OCI-LY3 (cell line): ENCODE results near the gene ABTB2.

Experiments
- H2AFZ ChIP-seq: fragments of 200-600, 300-600 bp; shearing (Covaris generic); 2 replicates; pipeline ENCODE4 v1.6.0; 2014; ENCODE audit warnings: antibody characterized with exemption, low read depth, low read length
- H3K27ac ChIP-seq: fragments of 200-600, 300-600 bp; sonication (generic); 2 replicates; pipeline ENCODE4 v1.5.1; 2014; ENCODE audit warnings: mild to moderate bottlenecking, low read length, moderate library complexity, mixed read lengths
- H3K27me3 ChIP-seq: fragments of 200-600, 300-600 bp; sonication (generic); 2 replicates; pipeline ENCODE4 v1.6.1; 2014; ENCODE audit warnings: low read depth, low read length, mixed read lengths
- H3K36me3 ChIP-seq: fragments of 200-600, 300-600 bp; sonication (generic); replicated peaks from 2 replicates; pipeline ENCODE3; 2014; ENCODE audit warnings: low read depth, low read length, mixed read lengths
- H3K4me1 ChIP-seq: fragments of 300-600, 200-600 bp; sonication (generic); 2 replicates; pipeline ENCODE4 v1.6.1; 2014; ENCODE audit warnings: low read length, mixed read lengths
- H3K4me2 ChIP-seq: fragments of 200-600, 300-600 bp; sonication (generic); 2 replicates; pipeline ENCODE4 v1.6.1; 2014; ENCODE audit warnings: low read length, mixed read lengths
- H3K4me3 ChIP-seq: fragments of 300-600, 200-600 bp; sonication (generic); 2 replicates; pipeline ENCODE4 v1.5.1; 2014; ENCODE audit warnings: antibody characterized with exemption, mild to moderate bottlenecking, low read length, moderate library complexity
- H3K79me2 ChIP-seq: fragments of 300-600, 200-600 bp; shearing (Covaris generic); 2 replicates; pipeline ENCODE4 v1.6.1; 2014; ENCODE audit warnings: mild to moderate bottlenecking, low read length, mixed read lengths
- H3K9ac ChIP-seq: fragments of 300-600, 200-600 bp; shearing (Covaris generic); 2 replicates; pipeline ENCODE4 v1.6.0; 2014; ENCODE audit warnings: mild to moderate bottlenecking, low read length, moderate library complexity
- H3K9me3 ChIP-seq: fragments of 200-600, 300-600 bp; shearing (Covaris generic); 2 replicates; pipeline ENCODE4 v1.6.1; 2014; ENCODE audit warnings: low read length, mixed read lengths; ENCODE audit not compliant: insufficient read depth
- H4K20me1 ChIP-seq: fragments of 200-600, 300-600 bp; sonication (generic); 2 replicates; pipeline ENCODE4 v1.6.1; 2016; ENCODE audit warnings: low read length, mixed read lengths; ENCODE audit not compliant: insufficient read depth
- EZH2phosphoT487 ChIP-seq: fragments of 200-600 bp; shearing (Covaris generic); IDR thresholded peaks from 2 replicates; pipeline ENCODE4 v1.6.1; 2018; ENCODE audit warnings: antibody characterized with exemption, mixed run types, low read depth
- TF ChIP-seq, protein P1 (sequence below): fragments of 200-600, 300-600 bp; sonication (generic); IDR thresholded peaks from 2 replicates; pipeline ENCODE4 v1.5.1; 2014; ENCODE audit warnings: antibody characterized with exemption, low read length, low read depth

ABTB2 gene

DNA sequence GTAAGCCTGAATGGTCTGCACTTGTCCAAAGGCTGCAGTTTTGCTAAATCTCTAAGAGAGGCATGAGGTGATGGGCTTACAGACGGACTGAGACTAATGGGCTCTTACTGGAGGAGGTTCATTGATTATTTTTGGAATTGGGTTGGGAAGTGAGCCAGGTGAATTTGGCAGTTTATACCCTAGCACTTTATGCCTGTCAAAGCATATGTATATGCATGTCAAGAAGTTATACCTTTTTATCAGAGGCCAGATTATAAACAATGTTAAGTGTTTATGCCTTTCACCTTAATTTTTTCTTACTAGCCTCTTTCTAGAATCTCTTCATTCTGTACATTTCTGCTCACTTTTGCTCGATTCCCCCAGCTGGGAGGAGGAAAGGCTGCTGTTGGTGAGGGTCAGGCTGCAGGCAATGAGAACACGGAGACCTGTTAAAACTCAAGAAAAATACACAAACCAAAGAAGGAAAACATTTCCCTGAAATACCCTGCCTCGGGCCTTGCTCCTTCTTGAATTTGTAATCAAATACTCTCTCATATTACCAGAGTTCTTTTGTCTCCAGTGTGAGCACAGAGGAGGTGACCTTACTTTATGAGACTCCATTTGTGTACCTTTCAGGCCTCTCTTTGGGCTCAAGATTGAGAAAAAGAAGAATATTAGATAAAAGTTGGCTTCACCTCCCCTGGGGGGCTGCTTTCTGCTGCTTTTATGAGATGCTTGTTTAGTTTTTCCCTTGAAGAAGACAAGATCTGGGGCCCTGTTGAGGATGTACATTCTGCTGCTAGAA lies 232.7 kb downstream of the ABTB2 start:
- no peaks in the 10 kb centered on the region for H3K9me3 ChIP-seq

DNA sequence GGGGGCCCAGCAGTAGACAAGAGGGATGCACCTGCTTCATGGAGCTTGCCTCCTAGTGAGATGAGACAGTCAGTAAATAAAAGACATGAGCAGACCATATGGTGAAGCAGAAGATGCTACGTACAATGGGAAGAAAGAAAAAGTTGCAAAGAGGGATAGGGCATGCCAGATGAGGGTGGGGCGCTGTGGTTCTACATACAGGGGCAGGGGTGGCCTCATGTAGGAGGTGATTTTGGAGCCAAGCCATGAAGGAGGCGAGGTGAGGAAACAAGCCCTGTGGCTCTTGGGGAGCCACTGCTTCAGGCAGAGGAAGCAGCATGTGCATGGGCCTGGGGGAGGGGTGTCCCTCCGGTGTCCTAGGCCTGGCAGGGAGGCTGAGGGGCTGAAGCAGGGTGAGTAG lies 237.2 kb downstream of the ABTB2 start:
- Histone ChIP-seq H3K4me3 (no peak overlapping the region), H3K27ac (no peak overlapping the region), H3K79me2 (no peaks in the 10 kb centered on the region; the same call in 1 of the 2 replicates), H4K20me1 (no peaks in the 10 kb centered on the region), H3K36me3 (peaks cover 74% of the 10 kb centered on the region), H3K4me2 (no peak overlapping the region), H3K9me3 (no peaks in the 10 kb centered on the region), H3K27me3 (no peaks in the 10 kb centered on the region), H2AFZ (no peak overlapping the region), H3K9ac (no peak overlapping the region), H3K4me1 (no peaks in the 10 kb centered on the region)
- TF ChIP-seq, protein P1, sequence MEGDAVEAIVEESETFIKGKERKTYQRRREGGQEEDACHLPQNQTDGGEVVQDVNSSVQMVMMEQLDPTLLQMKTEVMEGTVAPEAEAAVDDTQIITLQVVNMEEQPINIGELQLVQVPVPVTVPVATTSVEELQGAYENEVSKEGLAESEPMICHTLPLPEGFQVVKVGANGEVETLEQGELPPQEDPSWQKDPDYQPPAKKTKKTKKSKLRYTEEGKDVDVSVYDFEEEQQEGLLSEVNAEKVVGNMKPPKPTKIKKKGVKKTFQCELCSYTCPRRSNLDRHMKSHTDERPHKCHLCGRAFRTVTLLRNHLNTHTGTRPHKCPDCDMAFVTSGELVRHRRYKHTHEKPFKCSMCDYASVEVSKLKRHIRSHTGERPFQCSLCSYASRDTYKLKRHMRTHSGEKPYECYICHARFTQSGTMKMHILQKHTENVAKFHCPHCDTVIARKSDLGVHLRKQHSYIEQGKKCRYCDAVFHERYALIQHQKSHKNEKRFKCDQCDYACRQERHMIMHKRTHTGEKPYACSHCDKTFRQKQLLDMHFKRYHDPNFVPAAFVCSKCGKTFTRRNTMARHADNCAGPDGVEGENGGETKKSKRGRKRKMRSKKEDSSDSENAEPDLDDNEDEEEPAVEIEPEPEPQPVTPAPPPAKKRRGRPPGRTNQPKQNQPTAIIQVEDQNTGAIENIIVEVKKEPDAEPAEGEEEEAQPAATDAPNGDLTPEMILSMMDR: no peak
- TF ChIP-seq EZH2phosphoT487: no peak

More for the DNA sequence above, 232.7 kb downstream of the ABTB2 start:
- Histone ChIP-seq H3K27ac (no peak overlapping the region), H3K4me2 (no peak overlapping the region), H3K79me2 (no peaks in the 10 kb centered on the region; the same call in 1 of the 2 replicates), H3K27me3 (no peaks in the 10 kb centered on the region), H2AFZ (no peak overlapping the region), H3K4me1 (peaks cover 2% of the 10 kb centered on the region), H3K4me3 (no peak overlapping the region), H3K36me3 (peaks cover 69% of the 10 kb centered on the region), H3K9ac (no peak overlapping the region), H4K20me1 (no peaks in the 10 kb centered on the region)
- TF ChIP-seq, protein P1: no peak
- TF ChIP-seq EZH2phosphoT487: no peak

DNA sequence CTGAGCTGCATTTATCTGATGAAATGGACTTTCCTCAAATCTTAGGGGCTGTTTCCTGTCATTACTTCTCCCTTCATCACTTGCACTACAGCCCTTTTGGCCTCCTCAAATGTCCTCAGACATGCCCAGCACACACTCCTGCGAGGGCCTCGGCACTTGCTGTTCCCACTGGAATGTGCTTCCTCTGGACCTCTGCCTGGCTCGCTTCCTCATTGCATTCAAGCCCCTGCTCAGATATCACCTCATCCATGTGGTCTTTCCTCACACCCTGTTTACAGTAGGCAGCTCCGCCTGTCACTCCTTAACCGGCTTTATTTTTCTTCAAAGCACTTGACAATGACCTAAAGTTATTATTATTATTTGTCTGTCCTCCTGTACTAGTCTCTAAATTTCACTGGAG lies 243.3 kb downstream of the ABTB2 start:
- no peaks in the 10 kb centered on the region for H3K4me1 ChIP-seq
- peaks cover 87% of the 10 kb centered on the region for H3K36me3 ChIP-seq
- peaks cover 22% of the 10 kb centered on the region for H3K79me2 ChIP-seq
- no peaks in the 10 kb centered on the region for H3K27me3 ChIP-seq
- H3K4me3 ChIP-seq: no peak overlapping the region
- no peaks in the 10 kb centered on the region for H4K20me1 ChIP-seq
- H3K9ac ChIP-seq: no peak overlapping the region
- TF ChIP-seq EZH2phosphoT487: no peak
- TF ChIP-seq, protein P1: no peak
- H2AFZ ChIP-seq: no peak overlapping the region
- H3K9me3 ChIP-seq: no peaks in the 10 kb centered on the region
- H3K27ac ChIP-seq: no peak overlapping the region
- no peak overlapping the region for H3K4me2 ChIP-seq

DNA sequence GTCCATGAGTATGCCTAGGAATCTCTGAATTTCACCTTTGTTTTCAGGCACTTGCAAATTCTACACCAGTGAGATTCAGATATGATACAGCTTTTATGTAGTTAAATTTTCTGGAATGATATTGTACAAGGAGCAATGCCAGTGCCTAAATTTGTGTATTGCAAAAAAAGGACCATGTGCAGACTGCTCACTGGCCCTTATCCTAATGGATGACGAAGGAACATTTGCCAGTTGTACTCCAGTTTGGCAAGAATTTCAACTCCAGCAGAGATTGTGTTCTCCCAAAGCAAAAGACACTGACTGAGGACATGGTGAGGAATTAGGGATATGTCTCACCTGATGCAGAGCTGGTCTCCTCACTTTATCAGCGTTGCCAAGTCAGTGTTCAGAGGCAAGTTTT lies 243.8 kb downstream of the ABTB2 start:
- H3K36me3 ChIP-seq: peaks cover 87% of the 10 kb centered on the region
- no peak overlapping the region for H3K9ac ChIP-seq
- H3K27me3 ChIP-seq: no peaks in the 10 kb centered on the region
- TF ChIP-seq, protein P1: no peak
- TF ChIP-seq EZH2phosphoT487: no peak
- no peak overlapping the region for H3K4me3 ChIP-seq
- H3K4me1 ChIP-seq: no peaks in the 10 kb centered on the region
- no peak overlapping the region for H3K4me2 ChIP-seq
- no peaks in the 10 kb centered on the region for H4K20me1 ChIP-seq
- H2AFZ ChIP-seq: no peak overlapping the region
- H3K9me3 ChIP-seq: no peaks in the 10 kb centered on the region
- H3K27ac ChIP-seq: no peak overlapping the region
- peaks cover 26% of the 10 kb centered on the region for H3K79me2 ChIP-seq
